A549 treated with dexamethasone at 1 μM for 4 hours (cell line): ENCODE data around the gene LIPN. TPM values are rescaled to one million over a fixed set of nuclear protein-coding genes. Genes with fewer than 3 reads are reported as not detected.

Source experiments
- total RNA-seq: library from RNA; stranded (reverse); fragments of 200-300 nt; extraction: Qiagen RNA extraction; gene quantifications from 5 replicates; pipeline ENCODE4 v1.2.3, GENCODE V29; 2022

Gene LIPN
- total RNA-seq = not detected in 5 replicates

GRCh38 chr10:88759366-88760101 lies at the start of gene LIPN:
TSS of gene LIPN (plus strand) at chr10:88760020. CDS start at chr10:88761406, 1,386 bp downstream.

GRCh38 chr10:88802523-88803285 lies 42.9 kb downstream of the LIPN start, which contains the start of gene LIPM:
TSS of gene LIPM (plus strand) at chr10:88802730. CDS start at chr10:88802897, 167 bp downstream.

Other genes starting within 250 kb of the LIPN start
- 6.2 to 7.2 TPM (median 6.7 TPM) in 5 replicates for gene RNLS, start 176.7 kb upstream of the LIPN start, total RNA-seq
- not detected in 5 replicates for gene LIPJ, start 173.3 kb upstream of the LIPN start, total RNA-seq
- not detected in 5 replicates for gene LIPF, start 95.6 kb upstream of the LIPN start, total RNA-seq
- gene LIPK, start 53.8 kb upstream of the LIPN start, total RNA-seq = not detected in 5 replicates
- not detected in 5 replicates for gene LIPM, start 42.7 kb downstream of the LIPN start, total RNA-seq
- 0.25 to 0.41 TPM (median 0.29 TPM) in 5 replicates for gene ANKRD22, start 91.8 kb downstream of the LIPN start, total RNA-seq
- 23.9 to 28.3 TPM (median 25.7 TPM) in 5 replicates for gene STAMBPL1, start 120.2 kb downstream of the LIPN start, total RNA-seq
- gene ACTA2, start 192.8 kb downstream of the LIPN start, total RNA-seq = 19.3 to 25.2 TPM (median 21.8 TPM) in 5 replicates
- 28.0 to 31.4 TPM (median 30.5 TPM) in 5 replicates for gene FAS, start 230.8 kb downstream of the LIPN start, total RNA-seq